ENCODE data around the gene MAIP1. TPM values are rescaled to one million over a fixed set of nuclear protein-coding genes. Genes with fewer than 3 reads are reported as not detected.

MAIP1 gene
- total RNA-seq, 1 experiment from 2014 or later: 32.3 TPM

DNA sequence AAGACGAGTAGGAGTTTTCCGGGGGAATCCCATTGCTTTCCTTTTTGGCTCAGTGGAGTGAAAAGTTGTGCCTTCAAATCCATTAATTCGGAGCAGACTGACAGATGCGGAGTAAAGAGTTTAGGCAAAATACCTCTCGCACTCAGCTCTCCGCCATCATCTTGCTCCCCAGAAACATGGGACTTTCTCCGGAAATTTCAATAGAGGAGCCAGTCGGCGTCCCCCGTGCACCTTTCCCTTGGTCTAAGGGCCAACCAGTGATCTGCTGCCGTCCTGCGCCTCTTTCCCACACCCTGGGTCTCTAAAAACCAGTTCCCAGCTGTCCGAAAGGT lies 409 bp upstream of the MAIP1 start:
- H2BK5ac ChIP-seq (ENCODE audit: insufficient read length, low read length): no peak overlapping the region
- peaks cover 8% of the 10 kb centered on the region for H3K79me1 ChIP-seq (ENCODE audit: insufficient read depth, low read depth, low read length, poor library complexity, severe bottlenecking)
- no peak overlapping the region for H4K8ac ChIP-seq (replicated peaks; ENCODE audit: insufficient read length, low read depth, low read length)
- no peaks in the 10 kb centered on the region for H3K27me3 ChIP-seq (ENCODE audit: insufficient read depth, low read length)
- H3K4me1 ChIP-seq (ENCODE audit: insufficient read depth, low read length): peaks cover 3% of the 10 kb centered on the region; the same call in 1 of the 2 replicates
- peak overlapping the region; percentile 16 for H3K27ac ChIP-seq (ENCODE audit: insufficient read length, low read depth, low read length)
- peaks cover 8% of the 10 kb centered on the region for H3K23me2 ChIP-seq (ENCODE audit: insufficient read length, low read depth, low read length, poor library complexity, severe bottlenecking)
- TF ChIP-seq, protein P1, sequence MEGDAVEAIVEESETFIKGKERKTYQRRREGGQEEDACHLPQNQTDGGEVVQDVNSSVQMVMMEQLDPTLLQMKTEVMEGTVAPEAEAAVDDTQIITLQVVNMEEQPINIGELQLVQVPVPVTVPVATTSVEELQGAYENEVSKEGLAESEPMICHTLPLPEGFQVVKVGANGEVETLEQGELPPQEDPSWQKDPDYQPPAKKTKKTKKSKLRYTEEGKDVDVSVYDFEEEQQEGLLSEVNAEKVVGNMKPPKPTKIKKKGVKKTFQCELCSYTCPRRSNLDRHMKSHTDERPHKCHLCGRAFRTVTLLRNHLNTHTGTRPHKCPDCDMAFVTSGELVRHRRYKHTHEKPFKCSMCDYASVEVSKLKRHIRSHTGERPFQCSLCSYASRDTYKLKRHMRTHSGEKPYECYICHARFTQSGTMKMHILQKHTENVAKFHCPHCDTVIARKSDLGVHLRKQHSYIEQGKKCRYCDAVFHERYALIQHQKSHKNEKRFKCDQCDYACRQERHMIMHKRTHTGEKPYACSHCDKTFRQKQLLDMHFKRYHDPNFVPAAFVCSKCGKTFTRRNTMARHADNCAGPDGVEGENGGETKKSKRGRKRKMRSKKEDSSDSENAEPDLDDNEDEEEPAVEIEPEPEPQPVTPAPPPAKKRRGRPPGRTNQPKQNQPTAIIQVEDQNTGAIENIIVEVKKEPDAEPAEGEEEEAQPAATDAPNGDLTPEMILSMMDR (conservative IDR thresholded peaks at IDR 0.05): no peak
- peak overlapping the region; percentile 82 for H3K4me2 ChIP-seq (ENCODE audit: insufficient read depth, insufficient read length, low read length)
- H2BK12ac ChIP-seq (ENCODE audit: insufficient read length, low read depth, low read length): no peak overlapping the region
- Mint-ChIP-seq H3K4me3 (peak overlapping the region; percentile 98), H3K36me3 (ENCODE audit: insufficient read depth in 1 of 3, low read depth in 3 of 3) (peaks cover 19 to 43% (median 36%) of the 10 kb centered on the region in 3 experiments), H3K27ac (peak overlapping the region; percentile 99), H3K4me1 (peaks cover 25 to 29% of the 10 kb centered on the region in 2 experiments), H3K9me3 (no peaks in the 10 kb centered on the region), H3K27me3 (ENCODE audit: low read depth) (no peaks in the 10 kb centered on the region)
- H3K23ac ChIP-seq (ENCODE audit: insufficient read length, low read depth, low read length): no peak overlapping the region
- no peak overlapping the region for H3T11ph ChIP-seq (ENCODE audit: low read length)
- H2BK20ac ChIP-seq (ENCODE audit: low read depth, low read length, poor library complexity, severe bottlenecking): no peak overlapping the region
- H3K14ac ChIP-seq (ENCODE audit: insufficient read depth, low read length): peak overlapping the region; percentile 86; the same call in 1 of the 2 replicates
- H2BK15ac ChIP-seq (ENCODE audit: low read depth, low read length): no peak overlapping the region
- H3K9me3 ChIP-seq (ENCODE audit: control insufficient read depth, low read depth, low read length): no peaks in the 10 kb centered on the region
- no peak overlapping the region for H3K4ac ChIP-seq (ENCODE audit: low read depth, low read length)
- no peak overlapping the region for H3K56ac ChIP-seq (ENCODE audit: insufficient read length, low read depth, low read length)
- WGBS (ENCODE audit: extremely low coverage, insufficient read length, low lambda C conversion rate): no CpG with 5 or more reads among the region's 13 CpGs
- H3K9ac ChIP-seq (ENCODE audit: extremely low read depth, insufficient read length, low read length): peak overlapping the region; percentile 93
- H3K79me2 ChIP-seq (ENCODE audit: insufficient read depth, low read length): peaks cover 22% of the 10 kb centered on the region; the same call in 1 of the 2 replicates
- peak overlapping the region; percentile 52 for H3K18ac ChIP-seq (ENCODE audit: insufficient read length, low read depth, low read length)
- no peak overlapping the region for H2BK120ac ChIP-seq (ENCODE audit: low read depth, low read length, poor library complexity, severe bottlenecking)
- no peak overlapping the region for H2AK5ac ChIP-seq (ENCODE audit: insufficient read length, low read length)
- no peak for DNase-seq
- H4K20me1 ChIP-seq (ENCODE audit: control insufficient read depth, insufficient read depth, insufficient read length): no peaks in the 10 kb centered on the region
- peak overlapping the region; percentile 1 for H2AFZ ChIP-seq (ENCODE audit: low read length)
- H4K5ac ChIP-seq (ENCODE audit: insufficient read length, low read depth, low read length): no peak overlapping the region
- no peak overlapping the region for H4K91ac ChIP-seq (ENCODE audit: insufficient read length, low read depth, low read length)
